Stimulated activated CD4-positive, alpha-beta T cell treated with anti-CD3 and anti-CD28 coated beads, Interleukin-12 subunit alpha, Interleukin-12 subunit beta, amount 100 ng/mL, for 48 hours (primary cell): ENCODE measurements around the gene TWIST2.

Experiments
- DNase-seq, 3 donors: peaks; one replicate each; pipeline ENCODE4 v3.0.0-alpha.2; 2020; ENCODE audit warnings: low read depth in 2 of 3, low spot score in 1 of 3

Gene TWIST2

DNA sequence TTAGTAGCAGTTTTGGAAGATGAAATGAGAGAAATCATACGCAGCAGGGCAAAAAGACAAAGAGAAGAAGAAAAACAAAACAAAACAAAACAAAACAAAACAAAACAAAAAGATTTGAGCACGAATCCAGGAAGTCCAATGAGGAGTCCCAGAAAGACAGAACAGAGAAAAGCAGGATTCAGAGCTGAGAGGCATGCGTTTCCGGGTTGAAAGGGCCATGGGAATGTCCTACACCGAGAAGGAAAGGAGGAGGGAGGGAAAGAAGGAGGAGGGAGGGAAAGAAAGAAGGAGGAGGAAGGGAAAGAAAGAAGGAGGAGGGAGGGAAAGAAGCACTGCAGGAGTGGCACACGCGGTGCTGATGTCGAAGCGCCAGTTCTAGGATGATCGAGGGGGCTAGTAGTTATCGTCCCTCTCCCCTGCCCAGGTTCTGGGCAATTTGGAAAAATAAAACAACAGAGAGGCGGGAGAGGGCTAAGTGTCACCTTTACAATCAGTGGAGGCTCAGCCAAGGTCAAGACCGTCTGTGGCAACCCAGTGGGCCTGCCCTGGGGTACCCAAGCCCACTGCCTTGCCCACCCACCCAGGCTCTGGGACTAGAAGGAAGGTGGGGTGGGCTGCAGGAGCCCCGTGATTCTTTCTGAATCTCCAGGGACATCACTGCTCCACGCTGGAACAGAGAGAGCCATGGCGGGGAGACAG is 68.4 kb downstream of the TWIST2 start:
- no peak for DNase-seq

DNA sequence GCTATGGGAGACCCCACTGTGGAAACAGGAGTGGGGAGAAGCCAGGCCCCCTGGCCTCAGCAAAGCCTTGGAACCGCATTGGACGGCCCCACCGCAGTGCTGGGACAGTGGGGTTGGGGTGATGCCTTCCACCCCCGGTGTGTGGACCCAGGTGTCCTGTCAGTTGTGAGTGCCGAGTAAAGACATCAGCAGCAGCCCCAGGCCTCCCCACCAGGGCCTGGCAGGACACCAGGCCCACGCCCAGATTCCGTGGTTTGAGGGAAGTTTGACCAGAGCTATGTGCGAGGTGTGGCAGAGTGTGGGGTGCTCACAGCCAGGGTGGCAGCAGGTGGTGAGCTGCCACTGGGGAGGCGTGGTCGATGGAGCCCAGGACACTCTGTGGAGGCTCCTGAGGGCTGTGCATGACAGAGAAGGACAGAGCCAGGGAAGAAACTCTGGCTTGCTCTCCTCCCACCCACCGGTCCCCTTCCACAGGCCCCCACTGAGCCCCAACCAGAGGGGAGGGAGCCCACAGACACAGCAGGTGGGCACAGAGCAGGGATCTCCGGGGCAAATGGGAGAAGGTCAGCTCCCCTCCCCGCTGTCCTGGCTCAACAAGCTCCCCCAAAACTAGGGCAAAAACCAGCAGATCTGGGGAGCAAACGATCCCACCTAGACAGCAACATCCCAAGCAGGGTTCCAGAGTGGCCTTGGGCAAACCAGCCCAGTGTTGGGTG is 69.1 kb downstream of the TWIST2 start:
- DNase-seq = no peak

DNA sequence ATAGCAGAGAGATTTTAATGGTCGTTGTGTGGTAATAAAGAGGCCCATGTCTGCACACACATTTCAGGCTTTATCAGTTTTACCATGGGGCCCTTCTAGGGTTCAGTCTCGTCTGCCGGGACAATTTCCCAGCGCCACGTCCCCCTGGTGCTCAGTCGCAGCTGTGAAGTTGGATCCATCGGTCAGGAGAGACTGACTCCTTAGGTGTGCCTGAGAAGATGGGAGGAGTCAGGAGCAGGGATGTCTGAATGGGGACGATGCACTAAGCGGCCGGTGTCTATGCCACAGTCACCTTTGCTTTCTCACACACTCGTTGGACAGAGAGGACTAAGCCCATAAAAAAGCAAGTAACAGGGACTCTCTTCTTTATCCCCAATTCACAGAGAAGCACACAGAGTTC is 71.4 kb downstream of the TWIST2 start:
- no peak for DNase-seq

DNA sequence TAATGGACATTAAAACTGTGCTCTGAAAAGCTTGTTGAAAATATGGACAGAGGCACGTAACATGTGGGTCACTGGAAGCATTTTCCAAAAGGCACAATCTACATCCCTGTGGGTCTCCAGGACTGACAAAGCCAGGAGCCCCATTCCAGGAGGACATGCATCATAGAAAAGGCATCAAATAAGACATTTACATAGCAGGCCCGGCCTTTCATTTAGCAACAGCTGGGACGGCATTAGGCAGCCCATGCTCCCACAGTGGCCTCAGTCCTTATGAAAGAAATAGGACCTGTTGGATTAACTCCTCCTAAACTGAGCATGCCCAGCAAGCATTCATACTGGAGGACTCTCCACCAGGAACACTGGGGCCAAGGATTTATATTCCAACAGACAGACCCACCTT is 72.2 kb downstream of the TWIST2 start:
- no peak for DNase-seq

DNA sequence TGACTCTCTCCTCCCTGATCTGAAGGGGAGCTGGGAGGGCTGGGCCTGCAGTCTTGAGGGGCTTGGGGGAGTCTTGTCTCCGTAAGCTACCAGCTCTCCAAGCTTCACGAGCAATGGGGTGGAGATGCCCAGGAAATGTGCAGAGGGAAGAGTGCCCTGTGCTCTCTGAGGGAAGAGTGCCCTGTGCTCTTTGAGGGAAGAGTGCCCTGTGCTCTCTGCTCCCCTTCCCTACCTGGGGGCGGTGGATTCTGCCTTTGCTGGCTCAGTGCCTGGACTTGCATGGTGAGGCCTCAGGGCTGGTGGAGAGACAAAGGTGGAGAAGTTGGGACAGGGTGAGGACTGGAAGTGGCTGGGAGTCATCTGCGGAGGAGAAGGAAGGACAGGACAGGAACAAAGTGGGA is 72.7 kb downstream of the TWIST2 start:
- no peak for DNase-seq

DNA sequence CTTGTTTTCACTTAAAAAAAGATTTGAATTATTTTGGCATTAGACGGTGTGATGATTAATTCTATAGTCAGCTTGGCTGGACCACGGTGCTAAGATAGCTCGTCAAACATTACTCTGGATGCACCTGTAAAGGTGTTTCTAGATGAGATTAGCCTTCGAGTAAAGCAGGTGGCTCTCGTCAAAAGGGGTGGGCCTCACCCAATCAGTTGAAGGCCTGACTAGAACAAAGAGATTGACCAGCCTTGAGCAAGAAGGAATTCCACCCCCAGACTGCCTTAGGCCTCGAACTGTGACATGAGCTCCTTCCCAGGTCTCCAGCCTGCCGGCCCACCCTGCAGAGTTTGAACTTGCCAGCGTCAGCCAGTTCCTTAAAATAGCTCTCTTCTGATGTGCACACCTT is 73.4 kb downstream of the TWIST2 start:
- no peak for DNase-seq

DNA sequence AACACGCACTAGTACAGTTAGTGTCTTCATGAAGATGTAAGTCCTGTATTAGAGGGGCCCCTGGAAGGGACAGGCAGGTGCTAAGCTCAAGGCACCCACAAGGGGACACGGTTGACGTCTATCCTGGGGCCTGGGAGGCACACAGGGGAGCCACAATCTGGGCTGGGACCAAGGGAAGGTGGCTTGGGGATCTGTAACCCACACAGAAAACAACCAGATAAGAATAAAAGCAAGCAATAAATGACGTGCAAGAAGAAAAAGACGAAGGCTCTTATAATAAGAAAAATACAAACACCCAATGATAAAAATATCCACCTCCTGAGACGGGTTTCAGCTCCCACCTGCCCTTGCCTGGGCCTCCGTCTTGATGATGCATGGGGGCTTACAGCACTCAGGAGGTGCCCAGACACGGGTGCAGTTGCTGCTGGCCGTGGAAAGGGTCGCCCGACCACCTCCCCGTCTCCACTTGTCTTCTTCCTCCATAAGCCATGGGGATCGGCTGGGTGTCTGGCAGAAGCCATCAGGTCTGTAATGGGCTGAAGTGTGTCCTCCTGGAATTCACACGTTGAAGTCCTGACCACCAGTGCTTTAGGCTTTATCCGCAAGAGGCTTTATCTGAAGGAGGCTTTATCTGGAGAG is 73.9 kb downstream of the TWIST2 start:
- DNase-seq = no peak

DNA sequence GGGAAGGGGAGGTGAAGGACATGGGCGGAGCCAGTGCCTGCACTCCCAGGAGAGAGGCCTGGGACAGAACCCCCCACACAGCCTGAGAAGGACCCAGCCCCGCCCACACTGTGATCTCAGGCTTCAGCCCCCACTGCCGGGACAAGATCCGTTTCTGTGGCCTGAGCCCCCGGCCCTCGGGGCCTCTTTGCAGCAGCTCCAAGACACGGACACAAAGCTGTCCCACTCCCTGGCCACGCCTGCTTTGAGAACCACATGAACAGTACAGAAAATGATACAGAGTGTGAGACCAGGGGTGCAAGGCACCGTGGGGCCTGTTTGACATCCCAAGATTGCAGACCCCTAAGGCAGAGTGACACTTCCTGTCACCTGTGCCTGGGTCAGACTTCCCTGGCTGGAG is 74.5 kb downstream of the TWIST2 start:
- DNase-seq = no peak

DNA sequence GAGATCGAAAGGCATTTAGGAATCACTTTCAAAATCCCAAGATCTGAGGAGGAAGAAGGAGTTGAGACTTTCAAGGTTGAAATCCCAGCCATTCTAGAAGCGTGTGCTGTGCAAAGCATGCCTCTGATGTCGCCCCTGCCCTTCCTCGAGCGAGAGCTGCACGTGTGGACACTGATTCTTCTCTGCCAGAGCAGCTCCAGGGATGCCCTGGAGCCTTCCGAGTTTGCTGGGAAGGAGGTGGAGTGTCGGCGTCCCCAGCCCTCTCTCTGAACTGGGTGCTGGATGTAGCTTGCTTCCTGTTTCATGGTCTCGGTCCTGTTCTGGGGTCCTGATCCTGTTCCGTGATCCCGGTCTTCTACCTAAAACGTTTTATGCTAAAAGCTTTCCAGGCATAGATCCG is 76.1 kb downstream of the TWIST2 start:
- no peak for DNase-seq

DNA sequence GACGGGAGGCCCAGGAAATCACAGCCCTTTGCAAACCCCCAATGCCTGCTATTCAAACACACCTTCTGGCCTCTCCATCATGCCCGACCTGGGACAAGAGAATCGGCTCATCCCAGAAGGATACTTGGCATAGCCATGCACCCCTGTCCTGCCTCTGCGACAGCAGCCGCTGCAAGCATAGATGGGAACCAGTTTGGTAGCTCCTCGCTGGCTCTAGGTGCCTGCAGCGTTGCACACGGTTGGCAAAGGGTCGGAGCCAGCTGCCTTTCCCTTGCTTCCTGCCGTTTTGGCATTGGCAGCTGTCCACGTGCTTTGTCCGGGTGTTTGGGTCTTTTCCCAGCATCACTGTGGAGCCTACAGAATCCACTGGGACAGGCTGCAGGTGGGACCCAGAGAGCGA is 76.9 kb downstream of the TWIST2 start:
- no peak for DNase-seq

DNA sequence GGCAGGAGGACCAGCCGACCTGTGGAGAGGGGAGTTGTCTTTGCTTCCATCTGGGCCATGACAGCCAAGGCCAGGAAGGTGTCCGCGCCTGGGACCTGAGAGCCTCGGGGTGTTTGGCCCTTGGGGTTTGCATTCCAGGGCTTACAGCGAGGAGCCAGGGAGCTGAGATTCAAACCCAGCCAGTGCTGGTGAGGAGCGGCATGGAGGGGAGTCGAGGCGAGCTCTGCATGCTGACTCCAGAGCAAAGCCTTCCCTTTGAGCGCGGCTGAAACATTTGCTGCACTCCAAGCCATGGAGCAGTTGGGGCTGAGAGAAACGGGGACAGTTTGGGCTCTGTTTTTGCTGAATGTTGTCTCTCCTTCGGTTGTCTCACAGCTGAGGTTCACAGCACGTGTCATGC is 77.4 kb downstream of the TWIST2 start:
- DNase-seq = no peak

DNA sequence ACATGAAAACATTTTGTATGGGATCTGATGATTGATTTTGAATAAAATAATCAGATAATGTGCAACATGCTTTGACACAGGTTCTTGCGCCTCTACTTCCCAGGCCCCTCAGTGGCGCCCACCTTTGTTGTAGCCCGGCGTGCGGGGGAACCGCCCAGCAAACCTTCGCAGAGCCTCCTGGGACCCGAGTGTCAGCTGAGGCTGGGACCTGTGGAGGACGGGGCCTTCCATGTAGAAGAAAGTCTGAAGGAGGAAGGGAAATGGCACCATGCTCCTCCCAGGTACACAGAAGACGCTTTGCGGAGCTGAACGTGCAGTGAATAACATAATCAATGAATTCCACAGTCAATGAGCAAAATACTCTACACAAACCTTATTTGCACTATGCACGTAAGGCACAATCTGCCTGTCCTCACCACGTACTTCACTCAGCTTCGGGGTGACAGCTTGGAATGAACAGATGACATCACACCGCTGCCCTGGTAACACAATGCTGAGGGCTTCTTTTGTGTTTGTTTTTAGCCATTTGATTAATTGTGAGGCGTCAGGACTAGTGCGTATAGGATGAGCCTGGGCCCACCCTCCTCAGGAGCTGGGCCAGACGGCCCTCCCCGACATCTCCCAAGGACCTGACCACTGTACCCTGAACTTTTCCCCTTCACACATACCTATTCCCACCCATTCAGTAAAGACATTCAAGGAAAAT is 78.1 kb downstream of the TWIST2 start:
- no peak for DNase-seq

DNA sequence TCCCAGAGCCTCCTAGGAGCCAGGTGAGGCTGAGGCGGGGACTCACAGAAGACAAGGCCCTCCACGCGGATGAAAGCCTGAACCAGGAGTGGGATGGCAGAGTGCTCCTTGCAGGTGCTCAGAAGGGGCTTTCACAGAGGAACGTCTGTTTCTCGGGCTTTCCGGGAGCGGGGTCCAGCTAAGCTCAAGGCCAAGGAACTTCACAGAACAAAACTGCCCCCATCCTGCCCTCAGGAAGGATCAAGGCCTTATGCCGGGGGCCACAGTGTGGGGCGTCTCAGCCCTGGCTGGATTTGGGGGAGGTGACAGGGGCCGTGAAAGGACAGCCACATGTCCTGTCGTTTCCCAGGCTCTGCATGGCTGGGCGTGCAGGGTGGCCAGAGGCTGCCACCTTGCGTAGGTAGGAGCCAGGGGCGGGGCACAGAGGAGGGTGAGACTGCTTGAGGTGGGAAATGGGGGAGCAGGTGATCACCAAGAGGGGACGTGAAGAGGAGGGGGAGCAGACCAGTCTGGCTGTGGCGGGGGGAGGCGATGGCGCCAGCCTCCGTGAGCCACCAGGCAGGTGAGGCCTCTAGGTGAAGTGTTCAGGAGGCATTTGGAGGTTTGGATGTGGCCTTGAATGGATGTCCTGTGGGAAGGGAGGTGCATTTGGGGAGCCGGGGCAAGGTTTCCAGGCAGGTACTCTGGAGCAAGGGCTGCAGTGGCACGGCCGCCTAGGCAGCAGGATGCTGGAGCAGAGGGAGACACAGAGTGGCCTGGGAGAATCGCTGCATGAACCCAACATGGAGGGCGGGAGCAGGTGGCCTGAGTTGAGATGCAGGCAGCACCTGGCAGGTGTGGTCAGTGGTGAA is 79.1 kb downstream of the TWIST2 start:
- no peak for DNase-seq

DNA sequence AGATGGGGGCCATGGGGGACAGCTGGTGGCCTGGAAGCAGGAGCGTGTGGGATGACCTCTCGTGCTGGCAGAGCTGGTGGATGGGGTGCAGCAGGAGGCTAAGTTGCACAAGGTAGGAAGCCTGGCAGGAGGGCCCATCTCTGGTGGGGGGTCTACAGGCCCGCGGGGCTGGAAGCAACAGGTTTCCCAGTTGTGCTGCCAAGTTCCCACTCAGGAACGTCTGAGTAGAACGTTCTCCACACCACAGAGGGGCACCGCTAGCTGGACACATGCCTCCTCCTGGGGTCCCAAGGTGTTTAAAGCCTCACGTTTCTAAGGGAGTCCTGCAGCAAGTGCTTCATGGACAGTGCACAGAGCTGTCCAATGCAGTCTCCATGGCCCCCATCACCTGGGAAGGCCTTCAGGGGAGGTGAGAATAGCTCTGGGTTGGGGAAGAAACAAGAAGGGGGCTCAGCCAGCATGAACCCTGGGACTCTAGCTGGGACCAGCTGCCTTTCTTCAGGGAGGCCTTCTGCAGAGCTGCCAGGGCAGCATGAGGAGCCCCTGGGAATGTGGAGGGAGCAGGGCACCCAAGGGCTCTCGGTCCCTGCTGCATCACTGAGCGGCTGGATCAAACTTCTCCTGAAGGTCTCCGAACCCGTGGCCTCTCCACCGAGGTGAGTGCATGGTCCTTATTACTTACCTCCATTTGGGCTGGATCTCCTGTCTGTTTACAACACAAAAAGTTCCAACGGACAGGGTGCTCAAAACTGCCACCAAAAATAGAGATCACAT is 80.0 kb downstream of the TWIST2 start:
- no peak for DNase-seq

DNA sequence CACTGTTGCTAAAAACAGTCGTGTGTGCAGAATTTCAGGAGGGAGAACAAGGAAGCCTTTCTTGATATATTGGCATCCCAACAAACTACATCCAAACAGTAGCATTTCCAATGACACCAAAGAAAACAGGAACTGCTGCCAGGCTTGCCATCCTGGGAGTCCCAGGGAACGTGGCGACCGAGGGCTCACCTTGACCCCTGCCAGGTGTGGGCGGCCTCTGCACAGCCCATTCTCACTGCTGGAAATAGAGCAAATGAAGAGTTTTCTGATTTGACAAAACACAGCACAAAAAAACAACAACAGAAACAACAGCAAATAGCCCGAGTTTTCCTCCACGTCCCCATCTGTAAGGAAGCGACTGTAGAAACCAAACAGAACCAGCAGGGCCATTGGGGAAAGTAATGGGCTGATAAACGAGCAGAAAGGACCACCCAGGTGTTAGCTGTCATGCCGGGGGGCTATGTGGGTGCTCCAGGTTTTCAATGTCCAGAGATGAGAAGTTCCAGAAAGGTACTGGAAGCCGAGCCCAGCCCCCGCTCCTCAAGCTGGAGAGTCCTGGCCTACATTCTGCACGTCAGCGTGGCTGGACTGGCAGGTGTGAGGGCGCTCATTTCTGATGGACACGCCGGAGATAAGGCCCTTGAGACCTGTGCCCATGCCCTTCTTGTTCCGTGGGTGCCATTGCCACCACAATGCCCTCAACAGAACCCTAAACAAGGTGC is 80.8 kb downstream of the TWIST2 start:
- no peak for DNase-seq

DNA sequence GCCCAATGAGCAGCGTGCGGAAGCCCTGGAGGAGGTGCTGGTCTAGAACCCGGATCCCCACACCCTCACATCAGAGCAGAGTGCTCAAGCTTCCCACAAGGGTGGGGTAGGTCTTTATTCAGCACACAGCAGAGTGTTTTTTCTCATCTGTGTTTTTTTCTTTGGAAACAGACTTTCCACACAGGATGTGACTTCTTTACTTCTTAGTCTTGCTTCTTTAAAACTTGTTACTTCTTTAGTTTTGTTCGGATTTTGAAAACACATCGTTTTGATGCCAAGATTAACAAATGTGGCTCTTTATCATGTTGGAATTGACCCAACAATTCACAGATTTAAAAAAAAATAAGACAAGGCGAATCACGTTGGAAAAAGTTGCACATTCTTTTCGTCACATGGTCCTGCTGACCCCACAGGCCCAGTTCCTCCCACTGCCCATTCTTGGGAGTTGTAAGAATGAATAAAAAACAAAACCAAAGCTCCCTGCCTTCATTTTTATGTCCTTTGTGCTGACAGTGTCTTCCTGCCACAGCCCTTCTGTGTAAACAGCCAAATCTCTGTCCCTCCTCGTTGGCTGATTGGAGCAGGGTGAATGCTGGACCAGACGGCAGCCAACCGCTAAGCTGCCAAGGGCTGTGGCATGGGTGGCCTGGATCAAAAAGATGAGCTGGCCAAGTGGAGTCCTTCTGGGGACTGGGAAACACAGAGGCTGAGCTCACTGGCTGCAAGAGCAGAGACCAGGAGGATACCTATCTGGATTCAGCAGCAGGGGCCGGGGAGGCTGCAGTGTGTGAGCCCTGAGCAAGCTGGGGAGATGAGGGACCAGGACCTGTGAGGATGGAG is 81.6 kb downstream of the TWIST2 start:
- no peak for DNase-seq

DNA sequence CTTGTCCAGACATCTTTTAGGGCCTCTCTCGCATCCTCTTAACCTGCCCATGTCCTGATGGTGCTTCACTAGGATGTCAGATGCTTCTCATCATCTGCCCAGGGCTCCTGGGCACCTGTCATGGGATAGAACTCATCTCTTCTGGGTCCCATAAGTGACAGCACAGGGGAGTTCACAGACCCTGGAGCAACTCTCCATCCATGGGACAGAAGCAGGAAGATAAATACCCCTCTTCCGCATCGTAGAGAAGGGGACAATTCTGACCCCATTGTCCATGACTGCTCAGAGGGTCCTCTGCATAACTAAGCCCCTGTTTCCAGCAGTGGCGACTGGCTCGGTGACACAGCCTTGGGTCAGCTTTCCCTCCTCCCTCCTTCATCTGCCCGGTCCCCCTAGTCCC is 82.3 kb downstream of the TWIST2 start:
- DNase-seq = no peak

DNA sequence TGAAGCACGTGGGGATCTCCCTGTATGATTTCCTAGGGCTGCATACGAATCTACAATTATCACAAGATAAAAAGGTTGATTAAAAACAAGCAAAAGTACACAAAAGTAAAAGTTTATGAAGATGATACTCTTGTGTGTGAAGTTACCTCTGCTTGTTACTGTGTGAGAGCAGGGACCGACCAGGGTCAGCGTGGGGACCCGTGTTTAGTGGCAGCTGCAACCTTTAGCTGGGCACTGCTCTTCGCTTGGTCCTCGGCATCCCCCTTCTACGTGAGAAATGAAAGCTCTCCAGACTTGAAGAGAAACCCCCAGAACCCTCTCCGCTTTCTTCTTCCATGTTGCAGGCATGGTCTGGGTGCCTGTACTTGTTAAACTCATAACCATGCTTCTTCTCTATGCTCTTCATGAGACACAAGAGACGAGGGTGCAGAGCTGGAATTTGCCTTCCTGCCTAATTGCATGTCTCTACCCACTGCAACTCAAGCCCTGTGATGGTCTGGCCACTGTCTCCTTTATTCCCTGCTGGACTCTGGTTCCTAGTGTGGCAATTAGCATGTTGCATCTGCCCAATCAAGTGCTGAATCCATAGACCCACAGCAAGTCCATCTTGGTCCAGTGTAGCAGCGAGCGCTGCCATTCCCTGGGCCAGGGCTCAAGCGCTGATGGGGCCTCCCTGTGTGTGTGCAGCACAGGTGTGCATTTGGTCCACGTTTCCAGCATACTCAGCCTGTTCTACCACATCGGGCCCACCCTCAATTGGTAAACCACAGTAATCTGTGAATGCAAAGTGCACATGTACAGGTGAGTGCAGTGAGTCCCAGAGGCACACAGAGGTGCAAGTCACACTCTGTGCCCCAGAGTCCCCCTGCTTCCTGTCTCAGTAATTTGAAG is 88.5 kb downstream of the TWIST2 start:
- no peak for DNase-seq
